SH-SY5Y (cell line): ENCODE data around the gene MRPL38.

Source experiments
- GATA2 ChIP-seq: IDR thresholded peaks from 2 replicates; pipeline ENCODE4 v1.6.1; 2011; ENCODE audit warnings: mild to moderate bottlenecking, low read depth, low read length
- GATA3 ChIP-seq: IDR thresholded peaks from 2 replicates; pipeline ENCODE4 v1.6.1; 2011; ENCODE audit warnings: low read depth, mild to moderate bottlenecking, low read length, moderate library complexity

GRCh38 chr17:75922173-75922961 lies 17.7 kb upstream of the MRPL38 start:
- TF ChIP-seq GATA2 = no peak
- no peak for TF ChIP-seq GATA3
